Measurements from ENCODE around the gene PCK2. TPM values are rescaled to one million over a fixed set of nuclear protein-coding genes. Genes with fewer than 3 reads are reported as not detected.

PCK2 gene
- total and polyA plus RNA-seq, 2 of the 13 experiments (the other 11 are each of a cell fraction or from before 2014, with no cell fraction given) = 129 to 272 TPM

- no TSS peak for BruUV-seq (replicated peaks)
- ATAC-seq = no peak
- no peaks in the 10 kb centered on the region for H3K9me3 ChIP-seq (ENCODE audit: low read length)
- peaks cover 33% of the 10 kb centered on the region for H3K79me2 ChIP-seq (ENCODE audit: insufficient read depth, low read length)
- H3K4me3 ChIP-seq (replicated peaks in 1 of 3; ENCODE audit: insufficient read depth in 1 of 3, low read depth in 2 of 3, low read length in 3 of 3) = peak overlapping the region; percentile 65 to 96 (median 85)
- H2AFZ ChIP-seq (ENCODE audit: low read length) = no peak overlapping the region
- H3K4me1 ChIP-seq (ENCODE audit: insufficient read depth, low read length) = peaks cover 41% of the 10 kb centered on the region
- peak overlapping the region; percentile 92 for H3K4me2 ChIP-seq (ENCODE audit: low read depth, low read length)
- peak overlapping the region; percentile 98 for H3K27ac ChIP-seq (ENCODE audit: extremely low read length, insufficient read depth, low read length)
- no peak for FAIRE-seq
- no peak for DNase-seq (ENCODE audit: low spot score)
- CTCF ChIA-PET (ENCODE audit: low intra/inter-chr PET ratio, low total read pairs) = no interaction called here
- POLR2A ChIA-PET = interaction anchor here (0.6 to 15.5 kb wide), 58 partner anchors 12 to 1349 kb away, joined by 3 to 977 read pairs (median 9); partner anchors contain the start of genes ACIN1, BCL2L2, C14orf119 and CARMIL3
- 11% methylated on average over 14 of the region's 14 CpGs for WGBS (ENCODE audit: low lambda C conversion rate)
- intact Hi-C loops (cut with micrococcal nuclease; ENCODE audit: unreplicated experiment) (loop anchor here (1.0 to 10.0 kb wide), 5 partner anchors 26 to 1021 kb away; partner anchors contain the start of genes ACIN1, BCL2L2, C14orf119 and EMC9), in situ Hi-C loops (cut with HindIII; ENCODE audit: extremely low pct_ligation_motif_present, low pct_unique_long_range_greater_than_20kb) (loop anchor here (25.0 kb wide), 1 partner anchor 1528 kb away; the partner anchor contains the start of genes ABHD4 and DAD1)
- H3K9ac ChIP-seq (ENCODE audit: insufficient read depth, low read depth, low read length) = peak overlapping the region; percentile 99
- no peaks in the 10 kb centered on the region; a peak in 1 of 5 replicates for H3K27me3 ChIP-seq (ENCODE audit: control insufficient read depth in 1 of 2, insufficient read depth in 2 of 2, low read length in 2 of 2)
- H3K36me3 ChIP-seq (replicated peaks in 1 of 2; ENCODE audit: control insufficient read depth in 1 of 2, insufficient read depth in 2 of 2, low read length in 2 of 2) = peaks cover 36 to 41% of the 10 kb centered on the region in 2 experiments
- H4K20me1 ChIP-seq (ENCODE audit: insufficient read depth, low read length) = no peaks in the 10 kb centered on the region
- TF ChIP-seq ZNF557 (CRISPR knock-in tag; IDR thresholded peaks at IDR 0.05) (peak; percentile 22; the same call in 1 of the 2 replicates), SUZ12 (IDR thresholded peaks at IDR 0.05; ENCODE audit: low read depth, low read length) (no peak), RAD51 (IDR thresholded peaks at IDR 0.05; ENCODE audit: borderline replicate concordance) (no peak), ZBTB20 (CRISPR knock-in tag; IDR thresholded peaks at IDR 0.05; ENCODE audit: borderline replicate concordance, low read depth) (peak; percentile 84; the same call in 1 of the 2 replicates), ZNF207 (IDR thresholded peaks at IDR 0.05; ENCODE audit: borderline replicate concordance) (no peak), ZBTB39 (CRISPR knock-in tag; IDR thresholded peaks at IDR 0.05) (no peak), MAFF (IDR thresholded peaks at IDR 0.05; ENCODE audit: low read depth, low read length) (no peak), MTA3 (CRISPR knock-in tag; IDR thresholded peaks at IDR 0.05) (no peak), ZNF609 (CRISPR knock-in tag; IDR thresholded peaks at IDR 0.05; ENCODE audit: borderline replicate concordance) (no peak), ZNF674 (CRISPR knock-in tag; IDR thresholded peaks at IDR 0.05; ENCODE audit: low read depth) (peak; percentile 54; the same call in 1 of the 2 replicates), NCOA5 (CRISPR knock-in tag; IDR thresholded peaks at IDR 0.05) (peak; percentile 34; the same call in 1 of the 2 replicates), TARDBP (CRISPR knock-in tag; IDR thresholded peaks at IDR 0.05) (no peak)
- TF ChIP-seq, protein P1, sequence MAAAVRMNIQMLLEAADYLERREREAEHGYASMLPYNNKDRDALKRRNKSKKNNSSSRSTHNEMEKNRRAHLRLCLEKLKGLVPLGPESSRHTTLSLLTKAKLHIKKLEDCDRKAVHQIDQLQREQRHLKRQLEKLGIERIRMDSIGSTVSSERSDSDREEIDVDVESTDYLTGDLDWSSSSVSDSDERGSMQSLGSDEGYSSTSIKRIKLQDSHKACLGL (CRISPR knock-in tag; IDR thresholded peaks at IDR 0.05) = 0 out of 2 replicates have a peak, but pooled peaks have one; percentile 20
- TF ChIP-seq, protein P2, sequence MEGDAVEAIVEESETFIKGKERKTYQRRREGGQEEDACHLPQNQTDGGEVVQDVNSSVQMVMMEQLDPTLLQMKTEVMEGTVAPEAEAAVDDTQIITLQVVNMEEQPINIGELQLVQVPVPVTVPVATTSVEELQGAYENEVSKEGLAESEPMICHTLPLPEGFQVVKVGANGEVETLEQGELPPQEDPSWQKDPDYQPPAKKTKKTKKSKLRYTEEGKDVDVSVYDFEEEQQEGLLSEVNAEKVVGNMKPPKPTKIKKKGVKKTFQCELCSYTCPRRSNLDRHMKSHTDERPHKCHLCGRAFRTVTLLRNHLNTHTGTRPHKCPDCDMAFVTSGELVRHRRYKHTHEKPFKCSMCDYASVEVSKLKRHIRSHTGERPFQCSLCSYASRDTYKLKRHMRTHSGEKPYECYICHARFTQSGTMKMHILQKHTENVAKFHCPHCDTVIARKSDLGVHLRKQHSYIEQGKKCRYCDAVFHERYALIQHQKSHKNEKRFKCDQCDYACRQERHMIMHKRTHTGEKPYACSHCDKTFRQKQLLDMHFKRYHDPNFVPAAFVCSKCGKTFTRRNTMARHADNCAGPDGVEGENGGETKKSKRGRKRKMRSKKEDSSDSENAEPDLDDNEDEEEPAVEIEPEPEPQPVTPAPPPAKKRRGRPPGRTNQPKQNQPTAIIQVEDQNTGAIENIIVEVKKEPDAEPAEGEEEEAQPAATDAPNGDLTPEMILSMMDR (CRISPR knock-in tag; IDR thresholded peaks at IDR 0.05) = 0 out of 2 replicates have a peak, but pooled peaks have one; percentile 10
These were observed 21.5 kb downstream of the PCK2 start for GRCh38 chr14:24115422-24116127.
